Measurements from ENCODE around the gene LACTBL1.

The LACTBL1 gene

GRCh38 chr1:22976461-22977243 lies 4.0 kb upstream of the LACTBL1 start:
- no peak overlapping the region for H3K9ac ChIP-seq (ENCODE audit: low read depth, low read length)
- peak overlapping the region; percentile 15; the same call in 1 of the 2 replicates for H3K4me3 ChIP-seq (ENCODE audit: low read depth, low read length)
- H3K9me3 ChIP-seq (ENCODE audit: control insufficient read depth, insufficient read depth, low read length): no peaks in the 10 kb centered on the region
- no peaks in the 10 kb centered on the region for H3K27me3 ChIP-seq (ENCODE audit: control insufficient read depth, insufficient read depth, low read length)
- no peaks in the 10 kb centered on the region for H3K36me3 ChIP-seq (ENCODE audit: control insufficient read depth, insufficient read depth, low read length)
- H3K27ac ChIP-seq (ENCODE audit: low read depth, low read length): no peak overlapping the region
- peaks cover 5% of the 10 kb centered on the region; the same call in 1 of the 2 replicates for H3K4me1 ChIP-seq (ENCODE audit: control insufficient read depth, insufficient read depth, low read length)

DNA sequence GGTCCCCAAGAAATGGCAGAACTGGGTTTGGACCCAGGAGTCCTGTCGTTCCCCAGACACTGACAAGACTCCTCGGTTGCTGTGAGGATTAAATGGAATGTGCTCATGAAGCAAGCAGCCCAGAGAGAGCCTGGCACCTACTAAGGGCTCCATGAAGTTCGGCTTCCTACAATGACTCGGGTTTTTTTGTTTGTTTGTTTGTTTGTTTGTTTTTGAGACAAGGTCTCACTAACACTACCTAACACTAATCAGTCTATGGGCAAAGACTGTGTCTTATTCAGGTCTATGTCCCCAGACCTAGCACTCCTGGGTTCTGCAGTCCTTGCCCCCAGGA lies 3.4 kb upstream of the LACTBL1 start:
- Histone ChIP-seq H3K4me3 (ENCODE audit: low read depth, low read length) (no peak overlapping the region), H3K9me3 (ENCODE audit: control insufficient read depth, insufficient read depth, low read length) (no peaks in the 10 kb centered on the region), H3K4me1 (ENCODE audit: control insufficient read depth, insufficient read depth, low read length) (peaks cover 10% of the 10 kb centered on the region; the same call in 1 of the 2 replicates), H3K36me3 (ENCODE audit: control insufficient read depth, insufficient read depth, low read length) (no peaks in the 10 kb centered on the region), H3K9ac (ENCODE audit: low read depth, low read length) (no peak overlapping the region), H3K27ac (ENCODE audit: low read depth, low read length) (no peak overlapping the region), H3K27me3 (ENCODE audit: control insufficient read depth, insufficient read depth, low read length) (no peaks in the 10 kb centered on the region)

- Histone ChIP-seq H3K9me3 (ENCODE audit: control insufficient read depth, insufficient read depth, low read length) (no peaks in the 10 kb centered on the region), H3K27me3 (ENCODE audit: control insufficient read depth, insufficient read depth, low read length) (no peaks in the 10 kb centered on the region), H3K4me1 (ENCODE audit: control insufficient read depth, insufficient read depth, low read length) (peaks cover 10% of the 10 kb centered on the region; the same call in 1 of the 2 replicates), H3K4me3 (ENCODE audit: low read depth, low read length) (no peak overlapping the region), H3K36me3 (ENCODE audit: control insufficient read depth, insufficient read depth, low read length) (no peaks in the 10 kb centered on the region), H3K27ac (ENCODE audit: low read depth, low read length) (no peak overlapping the region), H3K9ac (ENCODE audit: low read depth, low read length) (no peak overlapping the region)
Measured at GRCh38 chr1:22975694-22976093, 3.0 kb upstream of the LACTBL1 start.

DNA sequence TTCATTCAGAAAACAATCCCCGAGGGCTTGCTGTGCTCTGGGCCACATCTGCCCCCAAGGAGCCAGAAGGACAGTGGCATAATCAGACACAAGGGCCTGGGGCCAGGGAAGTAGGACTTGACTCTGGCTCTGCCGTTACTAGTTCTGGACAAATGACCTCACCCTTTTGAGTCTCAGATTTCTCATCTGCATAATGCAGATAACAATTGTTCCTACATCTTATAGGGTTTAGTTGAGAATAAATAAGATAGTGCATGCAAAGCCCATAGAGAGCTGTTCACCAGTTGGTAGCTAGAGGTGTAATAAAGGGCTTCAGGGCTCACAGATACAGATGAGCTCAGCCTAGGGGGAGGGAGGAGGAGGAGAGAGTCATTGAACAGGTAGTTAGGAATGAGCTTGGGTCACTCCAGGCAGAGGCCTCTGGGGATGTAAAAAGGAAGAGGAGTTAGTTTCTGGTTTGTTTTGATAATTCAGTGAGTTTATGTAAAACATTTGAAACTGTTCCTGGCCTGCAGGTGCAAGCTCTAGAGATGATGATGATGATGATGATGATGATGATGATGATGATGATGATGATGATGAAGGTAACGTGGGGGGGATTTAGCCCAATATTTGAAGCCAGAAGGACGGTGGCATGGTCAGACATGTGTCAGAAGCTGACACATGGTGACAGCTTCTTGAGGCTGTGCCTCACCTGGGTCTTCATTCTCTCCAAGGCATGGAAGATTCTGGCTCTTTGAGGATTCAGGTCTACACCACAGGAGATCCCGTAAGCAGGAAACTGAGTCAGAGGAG lies 858 bp downstream of the LACTBL1 start:
- Histone ChIP-seq H3K4me3 (ENCODE audit: low read depth, low read length) (no peak overlapping the region), H3K9ac (ENCODE audit: low read depth, low read length) (no peak overlapping the region), H3K4me1 (ENCODE audit: control insufficient read depth, insufficient read depth, low read length) (peaks cover 10% of the 10 kb centered on the region; the same call in 1 of the 2 replicates), H3K27ac (ENCODE audit: low read depth, low read length) (no peak overlapping the region), H3K27me3 (ENCODE audit: control insufficient read depth, insufficient read depth, low read length) (peaks cover 8% of the 10 kb centered on the region; the same call in 1 of the 2 replicates), H3K9me3 (ENCODE audit: control insufficient read depth, insufficient read depth, low read length) (no peaks in the 10 kb centered on the region), H3K36me3 (ENCODE audit: control insufficient read depth, insufficient read depth, low read length) (no peaks in the 10 kb centered on the region)

DNA sequence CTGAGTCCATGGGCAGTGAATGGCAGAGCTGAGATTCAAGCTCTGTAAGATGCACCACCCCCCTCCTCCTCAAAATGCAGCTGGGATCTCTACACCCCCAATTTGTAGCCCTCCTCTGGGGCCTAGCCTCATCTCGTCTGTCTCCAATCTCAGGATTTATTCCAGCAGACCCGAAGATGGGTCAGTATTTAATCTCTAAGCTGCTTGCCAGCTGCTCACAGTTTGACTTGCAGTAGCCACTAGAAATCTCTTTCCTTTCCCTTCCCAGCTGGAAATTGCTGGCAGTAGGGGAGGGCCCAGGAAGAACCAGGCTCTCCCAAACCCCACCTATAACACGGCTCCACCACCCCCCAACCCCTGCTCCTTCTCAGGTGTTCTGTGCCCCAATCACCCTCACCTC lies 1.5 kb downstream of the LACTBL1 start:
- no peak overlapping the region for H3K27ac ChIP-seq (ENCODE audit: low read depth, low read length)
- no peak overlapping the region for H3K9ac ChIP-seq (ENCODE audit: low read depth, low read length)
- H3K36me3 ChIP-seq (ENCODE audit: control insufficient read depth, insufficient read depth, low read length): no peaks in the 10 kb centered on the region
- peaks cover 8% of the 10 kb centered on the region; the same call in 1 of the 2 replicates for H3K27me3 ChIP-seq (ENCODE audit: control insufficient read depth, insufficient read depth, low read length)
- no peaks in the 10 kb centered on the region for H3K9me3 ChIP-seq (ENCODE audit: control insufficient read depth, insufficient read depth, low read length)
- H3K4me1 ChIP-seq (ENCODE audit: control insufficient read depth, insufficient read depth, low read length): peaks cover 9% of the 10 kb centered on the region; the same call in 1 of the 2 replicates
- H3K4me3 ChIP-seq (ENCODE audit: low read depth, low read length): no peak overlapping the region

DNA sequence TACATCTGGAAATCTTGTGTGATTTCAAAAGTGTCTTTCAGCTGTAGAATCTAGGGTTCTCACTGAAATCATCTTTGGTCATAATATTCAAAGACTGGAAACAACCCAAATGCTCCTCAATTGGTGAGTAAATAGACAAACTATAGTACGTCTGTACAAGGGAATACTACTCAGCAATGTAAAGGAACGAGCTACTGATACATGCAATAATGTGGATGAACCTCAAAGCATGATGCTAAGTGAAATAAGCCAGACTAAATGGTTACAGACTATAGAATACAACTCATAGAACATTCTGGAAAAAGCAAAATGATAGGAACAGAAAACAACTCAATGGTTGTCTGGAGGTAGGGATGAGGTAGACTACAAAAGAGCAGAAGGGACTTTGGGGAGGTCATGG lies 2.6 kb downstream of the LACTBL1 start:
- H3K4me3 ChIP-seq (ENCODE audit: low read depth, low read length): no peak overlapping the region
- no peak overlapping the region for H3K27ac ChIP-seq (ENCODE audit: low read depth, low read length)
- H3K36me3 ChIP-seq (ENCODE audit: control insufficient read depth, insufficient read depth, low read length): no peaks in the 10 kb centered on the region
- H3K4me1 ChIP-seq (ENCODE audit: control insufficient read depth, insufficient read depth, low read length): peaks cover 5% of the 10 kb centered on the region; the same call in 1 of the 2 replicates
- H3K9me3 ChIP-seq (ENCODE audit: control insufficient read depth, insufficient read depth, low read length): no peaks in the 10 kb centered on the region
- H3K9ac ChIP-seq (ENCODE audit: low read depth, low read length): no peak overlapping the region
- peaks cover 8% of the 10 kb centered on the region; the same call in 1 of the 2 replicates for H3K27me3 ChIP-seq (ENCODE audit: control insufficient read depth, insufficient read depth, low read length)

- Histone ChIP-seq H3K4me3 (ENCODE audit: low read depth, low read length) (no peak overlapping the region), H3K27ac (ENCODE audit: low read depth, low read length) (no peak overlapping the region), H3K27me3 (ENCODE audit: control insufficient read depth, insufficient read depth, low read length) (peaks cover 8% of the 10 kb centered on the region; the same call in 1 of the 2 replicates), H3K9me3 (ENCODE audit: control insufficient read depth, insufficient read depth, low read length) (no peaks in the 10 kb centered on the region), H3K36me3 (ENCODE audit: control insufficient read depth, insufficient read depth, low read length) (no peaks in the 10 kb centered on the region), H3K4me1 (ENCODE audit: control insufficient read depth, insufficient read depth, low read length) (peaks cover 5% of the 10 kb centered on the region; the same call in 1 of the 2 replicates), H3K9ac (ENCODE audit: low read depth, low read length) (no peak overlapping the region)
Measured at GRCh38 chr1:22969304-22969709, 3.4 kb downstream of the LACTBL1 start.

- Histone ChIP-seq H3K9me3 (ENCODE audit: control insufficient read depth, insufficient read depth, low read length) (no peaks in the 10 kb centered on the region), H3K36me3 (ENCODE audit: control insufficient read depth, insufficient read depth, low read length) (no peaks in the 10 kb centered on the region), H3K4me3 (ENCODE audit: low read depth, low read length) (no peak overlapping the region), H3K27ac (ENCODE audit: low read depth, low read length) (no peak overlapping the region), H3K4me1 (ENCODE audit: control insufficient read depth, insufficient read depth, low read length) (peaks cover 5% of the 10 kb centered on the region; the same call in 1 of the 2 replicates), H3K9ac (ENCODE audit: low read depth, low read length) (no peak overlapping the region), H3K27me3 (ENCODE audit: control insufficient read depth, insufficient read depth, low read length) (peaks cover 8% of the 10 kb centered on the region; the same call in 1 of the 2 replicates)
Measured at GRCh38 chr1:22967833-22968232, 4.8 kb downstream of the LACTBL1 start.

GRCh38 chr1:22966309-22966708 lies 6.4 kb downstream of the LACTBL1 start:
- Histone ChIP-seq H3K9me3 (ENCODE audit: control insufficient read depth, insufficient read depth, low read length) (no peaks in the 10 kb centered on the region), H3K4me3 (ENCODE audit: low read depth, low read length) (no peak overlapping the region), H3K36me3 (ENCODE audit: control insufficient read depth, insufficient read depth, low read length) (no peaks in the 10 kb centered on the region), H3K9ac (ENCODE audit: low read depth, low read length) (no peak overlapping the region), H3K27ac (ENCODE audit: low read depth, low read length) (no peak overlapping the region), H3K4me1 (ENCODE audit: control insufficient read depth, insufficient read depth, low read length) (peaks cover 2% of the 10 kb centered on the region; the same call in 1 of the 2 replicates), H3K27me3 (ENCODE audit: control insufficient read depth, insufficient read depth, low read length) (peaks cover 8% of the 10 kb centered on the region; the same call in 1 of the 2 replicates)

GRCh38 chr1:22963044-22963677 lies 9.5 kb downstream of the LACTBL1 start:
- H3K9ac ChIP-seq (ENCODE audit: low read depth, low read length): no peak overlapping the region

More at GRCh38 chr1:22963044-22963677, 9.5 kb downstream of the LACTBL1 start:
- no peaks in the 10 kb centered on the region for H3K4me1 ChIP-seq (ENCODE audit: control insufficient read depth, insufficient read depth, low read length)
- no peak overlapping the region for H3K4me3 ChIP-seq (ENCODE audit: low read depth, low read length)
- H3K36me3 ChIP-seq (ENCODE audit: control insufficient read depth, insufficient read depth, low read length): no peaks in the 10 kb centered on the region
- H3K27me3 ChIP-seq (ENCODE audit: control insufficient read depth, insufficient read depth, low read length): peaks cover 1% of the 10 kb centered on the region; the same call in 1 of the 2 replicates
- H3K9me3 ChIP-seq (ENCODE audit: control insufficient read depth, insufficient read depth, low read length): no peaks in the 10 kb centered on the region
- H3K27ac ChIP-seq (ENCODE audit: low read depth, low read length): no peak overlapping the region
